Mesodermal cell (in vitro differentiated cells): ENCODE measurements around the gene CHMP6.

Source experiments
- H3K27ac ChIP-seq: 2 replicates; pipeline ENCODE4 v1.7.0; 2013; ENCODE audit warnings: mild to moderate bottlenecking, low read depth, low read length, moderate library complexity; ENCODE audit not compliant: severe bottlenecking
- H3K36me3 ChIP-seq: 2 replicates; pipeline ENCODE4 v1.7.1; 2013; ENCODE audit warnings: mild to moderate bottlenecking, low read length, moderate library complexity; ENCODE audit not compliant: control insufficient read depth, insufficient read depth
- H3K4me1 ChIP-seq: one replicate; pipeline ENCODE4 v1.7.1; 2013; ENCODE audit warnings: mild to moderate bottlenecking, low read length; ENCODE audit not compliant: insufficient read depth, control insufficient read depth, poor library complexity, severe bottlenecking
- H3K4me3 ChIP-seq: 2 replicates; pipeline ENCODE4 v1.7.0; 2013; ENCODE audit warnings: low read length, control low read depth, mild to moderate bottlenecking; ENCODE audit not compliant: insufficient read depth, poor library complexity, severe bottlenecking; ENCODE audit errors: extremely low read depth
- H3K9me3 ChIP-seq: 2 replicates; pipeline ENCODE4 v1.7.1; 2013; ENCODE audit warnings: mild to moderate bottlenecking, low read length, moderate library complexity; ENCODE audit not compliant: control insufficient read depth
- WGBS, 2 experiments: methylation state at CpG; one replicate each; pipeline ENCODE4 v1.1.5; 2013; ENCODE audit warnings: missing lambda C conversion rate in 2 of 2; ENCODE audit not compliant: insufficient coverage in 2 of 2; 5-methylcytosine and 5-hydroxymethylcytosine counted together

CHMP6 gene

GRCh38 chr17:81043319-81043724 lies 51.7 kb downstream of the CHMP6 start:
- WGBS, 2 experiments = 95 to 96% methylated on average over 19 of the region's 19 CpGs
- H3K4me1 ChIP-seq = peaks cover 40% of the 10 kb centered on the region
- no peaks in the 10 kb centered on the region for H3K9me3 ChIP-seq
- H3K27ac ChIP-seq = peak overlapping the region; percentile 41
- no peak overlapping the region for H3K4me3 ChIP-seq
- peaks cover 5% of the 10 kb centered on the region for H3K36me3 ChIP-seq

- H3K27ac ChIP-seq = peak overlapping the region; percentile 41
- no peaks in the 10 kb centered on the region for H3K9me3 ChIP-seq
- H3K4me1 ChIP-seq = peaks cover 40% of the 10 kb centered on the region
- 78 to 81% methylated on average over 38 of the region's 38 CpGs for WGBS, 2 experiments
- no peaks in the 10 kb centered on the region for H3K36me3 ChIP-seq
- no peak overlapping the region for H3K4me3 ChIP-seq
These were observed 52.2 kb downstream of the CHMP6 start for GRCh38 chr17:81043725-81044427.

DNA sequence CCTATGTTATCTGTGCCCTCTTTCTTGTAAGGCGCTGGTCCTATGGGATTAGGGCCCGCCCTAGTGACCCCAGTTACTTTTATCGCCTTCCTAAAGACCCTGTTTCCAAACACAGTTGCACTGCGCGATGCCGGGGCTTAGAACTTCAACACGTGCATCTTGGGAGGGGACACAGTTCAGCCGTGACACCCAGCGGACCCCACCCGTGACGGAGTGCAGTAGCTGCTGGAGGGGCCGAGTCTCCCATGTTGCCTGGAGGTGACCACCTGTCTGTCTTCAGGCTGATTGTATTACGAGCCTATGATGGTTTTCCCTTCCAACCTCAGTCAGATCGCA lies 52.8 kb downstream of the CHMP6 start:
- 95 to 97% methylated on average over 14 of the region's 14 CpGs for WGBS, 2 experiments
- peaks cover 40% of the 10 kb centered on the region for H3K4me1 ChIP-seq

DNA sequence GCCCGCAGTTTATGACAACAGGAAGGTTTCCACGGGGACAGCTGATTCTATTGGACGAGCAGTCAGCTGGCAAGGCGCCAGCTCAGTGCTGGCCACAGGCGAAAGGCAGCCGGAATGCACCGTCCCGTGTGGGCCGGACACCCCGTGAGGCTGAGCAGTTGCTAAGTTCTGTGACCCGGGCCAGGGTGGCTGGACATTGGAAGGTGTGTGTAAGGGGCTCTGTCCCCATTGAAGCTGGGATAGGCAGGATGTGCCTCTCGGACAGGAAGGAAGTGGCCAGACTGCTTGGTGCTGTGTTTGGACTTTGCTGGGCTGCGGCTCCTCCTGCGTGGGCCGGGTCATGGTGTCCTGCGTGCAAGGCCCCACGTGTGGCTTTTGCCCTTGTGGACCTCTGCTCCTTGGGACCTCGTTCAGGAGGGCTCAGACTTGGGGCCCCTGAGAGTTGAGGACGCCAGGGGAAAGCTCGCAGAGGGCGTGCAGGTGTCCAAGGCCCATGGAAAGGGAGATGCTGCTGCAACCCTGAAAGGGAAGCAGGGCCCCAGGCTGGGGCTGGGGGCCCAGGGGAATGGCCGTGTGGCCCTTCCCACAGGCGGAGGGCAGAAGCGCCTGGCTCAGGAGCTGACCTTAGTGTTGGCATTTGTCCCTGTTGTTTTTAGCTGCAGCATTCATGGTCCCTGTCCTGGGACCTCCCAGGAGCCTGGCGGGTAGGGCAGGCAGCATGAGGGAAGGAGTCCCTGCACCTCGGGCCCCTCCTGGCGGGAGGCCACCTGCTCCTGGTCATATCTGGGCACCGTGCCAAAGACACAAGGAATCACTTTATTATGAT lies 53.3 kb downstream of the CHMP6 start:
- Histone ChIP-seq H3K4me3 (no peak overlapping the region), H3K9me3 (no peaks in the 10 kb centered on the region), H3K27ac (no peak overlapping the region), H3K4me1 (peaks cover 35% of the 10 kb centered on the region), H3K36me3 (no peaks in the 10 kb centered on the region)
- 92 to 95% methylated on average over 24 to 27 of the region's 28 CpGs for WGBS, 2 experiments

More for the DNA sequence above, 52.8 kb downstream of the CHMP6 start:
- Histone ChIP-seq H3K4me3 (no peak overlapping the region), H3K9me3 (no peaks in the 10 kb centered on the region), H3K36me3 (no peaks in the 10 kb centered on the region), H3K27ac (peak overlapping the region; percentile 41)

DNA sequence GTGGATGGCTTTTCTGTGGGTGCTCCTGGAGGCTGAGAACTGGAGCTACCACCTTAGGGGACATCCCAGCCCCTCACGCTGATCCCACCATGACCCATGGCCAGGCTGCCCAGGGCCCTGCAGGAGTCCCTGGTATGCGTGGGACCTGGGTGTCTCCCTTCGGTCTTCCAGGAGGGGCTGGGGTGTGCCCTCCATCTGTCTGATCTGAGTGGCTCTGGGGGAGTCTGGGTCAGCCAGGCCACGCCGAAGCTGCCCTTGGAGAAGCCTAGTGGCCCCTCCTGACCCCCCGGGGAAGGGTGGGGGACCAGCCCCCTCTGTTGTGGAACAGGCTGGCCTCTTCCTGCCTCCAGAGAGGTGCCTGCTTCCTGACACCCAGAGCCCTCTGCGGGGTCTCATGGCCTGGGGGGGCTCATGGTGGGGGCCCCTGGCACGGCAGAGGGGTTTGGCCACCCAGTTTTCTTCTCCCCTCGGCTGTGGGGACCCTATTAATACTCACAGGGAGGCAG lies 54.0 kb downstream of the CHMP6 start:
- H3K36me3 ChIP-seq = no peaks in the 10 kb centered on the region
- peaks cover 31% of the 10 kb centered on the region for H3K4me1 ChIP-seq
- 91 to 100% methylated on average over 8 of the region's 9 CpGs for WGBS, 2 experiments
- no peak overlapping the region for H3K27ac ChIP-seq
- no peak overlapping the region for H3K4me3 ChIP-seq
- no peaks in the 10 kb centered on the region for H3K9me3 ChIP-seq

DNA sequence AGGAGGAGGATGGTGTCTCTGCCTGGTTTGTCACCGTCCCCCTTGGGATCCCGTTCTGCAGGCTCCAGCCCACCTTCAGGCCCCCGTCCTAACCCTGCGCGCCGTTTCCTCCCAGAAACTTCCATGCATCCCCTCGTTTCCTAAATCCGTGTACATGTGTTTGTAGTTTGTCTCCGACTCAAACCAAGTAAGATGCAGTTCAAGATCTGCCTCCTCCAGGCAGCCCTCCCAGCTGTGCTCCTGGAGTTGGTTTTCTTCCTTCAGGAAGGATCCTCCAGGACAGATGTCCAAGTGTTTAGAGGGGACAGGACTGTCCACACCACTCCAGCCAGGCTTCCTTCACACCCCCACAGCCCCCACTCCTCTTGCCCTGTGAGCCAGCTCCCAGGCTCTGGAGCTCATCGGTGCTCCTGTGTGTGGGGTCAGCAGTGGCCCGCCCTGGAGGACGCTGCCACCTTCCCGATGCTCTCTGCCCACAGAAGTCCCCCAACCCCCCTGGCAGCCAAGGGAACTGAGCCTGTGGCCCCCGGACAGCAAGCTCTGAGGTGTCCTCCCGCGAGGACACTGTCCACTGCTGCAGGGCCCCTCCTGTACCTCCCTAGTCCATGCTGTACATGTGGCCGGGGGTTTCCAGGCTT lies 54.6 kb downstream of the CHMP6 start:
- H3K36me3 ChIP-seq = no peaks in the 10 kb centered on the region
- no peak overlapping the region for H3K27ac ChIP-seq
- 93 to 97% methylated on average over 16 to 17 of the region's 17 CpGs for WGBS, 2 experiments
- H3K9me3 ChIP-seq = no peaks in the 10 kb centered on the region
- peaks cover 25% of the 10 kb centered on the region for H3K4me1 ChIP-seq
- no peak overlapping the region for H3K4me3 ChIP-seq

DNA sequence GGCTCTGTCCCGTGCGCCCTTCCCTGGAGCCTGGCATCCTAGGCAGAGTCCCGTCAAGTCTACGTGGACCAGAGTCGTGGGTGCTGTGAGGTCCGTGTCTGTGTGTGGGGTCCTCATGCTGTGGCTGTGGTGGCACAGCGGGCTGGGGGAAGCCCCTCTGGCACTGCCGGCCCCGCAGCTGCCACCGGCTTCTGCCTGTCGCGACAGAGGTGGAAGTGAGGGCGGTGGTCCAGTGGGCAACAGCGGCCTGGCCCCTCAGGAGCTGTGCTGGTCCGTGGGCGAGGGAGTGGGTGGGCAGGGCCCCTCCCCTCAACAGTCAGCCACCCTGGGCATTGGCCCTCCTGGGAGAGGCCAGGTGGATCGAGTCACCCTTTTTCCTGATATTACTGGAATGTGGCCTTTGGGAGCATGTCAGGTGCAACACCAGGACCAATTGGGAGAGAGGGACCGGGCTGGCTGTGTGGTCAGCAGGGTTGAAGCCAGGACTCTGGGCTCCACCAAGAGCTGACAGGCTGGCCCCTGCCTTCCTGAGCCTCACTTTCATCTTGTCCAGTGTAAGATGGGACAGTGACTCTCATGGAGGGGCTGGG lies 55.2 kb downstream of the CHMP6 start:
- Histone ChIP-seq H3K4me3 (no peak overlapping the region), H3K36me3 (no peaks in the 10 kb centered on the region), H3K27ac (no peak overlapping the region), H3K9me3 (no peaks in the 10 kb centered on the region), H3K4me1 (peaks cover 24% of the 10 kb centered on the region)
- WGBS, 2 experiments = 93 to 97% methylated on average over 14 to 18 of the region's 18 CpGs

DNA sequence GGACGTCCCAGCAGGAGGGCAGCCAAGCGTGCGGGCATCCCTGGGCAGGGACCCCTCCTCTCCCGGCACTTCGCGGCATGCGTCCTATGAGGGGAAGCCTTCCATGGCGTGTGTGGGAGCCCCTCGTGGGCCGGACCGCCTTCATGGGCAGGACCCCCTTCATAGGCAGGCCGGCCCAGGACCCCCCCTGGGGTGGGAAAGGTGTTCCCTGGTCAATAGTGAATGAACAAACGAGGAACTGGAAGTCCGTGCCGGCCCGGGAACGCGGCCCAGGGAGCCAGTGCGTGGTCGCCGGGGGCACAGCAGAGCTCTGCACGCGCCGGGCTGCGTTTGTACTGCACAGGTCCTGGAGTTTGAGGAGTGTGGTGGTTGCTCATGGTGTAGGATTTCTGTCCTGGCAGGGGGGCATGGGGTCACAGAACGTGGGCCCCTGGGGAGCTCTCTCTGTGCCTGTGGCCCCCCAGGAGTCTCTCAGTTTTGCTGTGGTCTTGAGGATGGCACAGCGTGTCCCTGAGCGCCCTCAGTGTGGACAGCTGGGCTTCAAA lies 57.3 kb downstream of the CHMP6 start:
- H3K4me3 ChIP-seq = no peak overlapping the region
- WGBS, 2 experiments = 92 to 99% methylated on average over 15 to 28 of the region's 28 CpGs
- H3K36me3 ChIP-seq = no peaks in the 10 kb centered on the region
- peaks cover 29% of the 10 kb centered on the region for H3K4me1 ChIP-seq
- H3K9me3 ChIP-seq = no peaks in the 10 kb centered on the region
- H3K27ac ChIP-seq = no peak overlapping the region

DNA sequence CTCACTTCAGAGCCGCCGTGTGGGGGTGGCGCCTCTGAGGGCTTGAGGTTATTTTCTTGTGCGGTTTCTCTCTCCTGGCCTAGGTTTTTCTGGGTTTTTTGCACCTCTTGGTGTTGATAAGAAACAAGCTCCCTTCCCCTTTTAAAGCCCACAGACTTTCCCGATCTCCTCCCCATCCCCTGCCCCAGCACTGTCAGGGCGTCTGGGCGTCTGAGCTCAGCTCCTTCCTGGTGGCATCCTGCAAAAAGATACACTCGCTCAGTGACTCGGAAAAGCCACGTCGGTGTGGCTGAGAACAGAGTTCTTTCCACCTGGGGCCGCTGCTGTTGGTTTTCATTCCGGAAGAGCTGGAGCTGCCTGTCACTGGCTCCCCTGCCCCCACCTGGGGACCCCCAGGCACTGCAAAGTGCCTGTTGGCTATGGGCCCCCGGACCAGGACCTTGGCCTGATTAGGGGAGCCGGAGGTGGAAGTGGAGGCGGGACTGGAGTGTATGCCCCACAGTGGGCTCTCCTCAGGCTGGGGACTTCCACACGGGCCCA lies 57.8 kb downstream of the CHMP6 start:
- no peaks in the 10 kb centered on the region for H3K36me3 ChIP-seq
- H3K9me3 ChIP-seq = no peaks in the 10 kb centered on the region
- peaks cover 25% of the 10 kb centered on the region for H3K4me1 ChIP-seq
- no peak overlapping the region for H3K27ac ChIP-seq
- H3K4me3 ChIP-seq = no peak overlapping the region
- 84 to 90% methylated on average over 13 to 16 of the region's 17 CpGs for WGBS, 2 experiments
